GM12801 (cell line): Measurements from ENCODE around the gene EBF3.

Experiments used
- TF ChIP-seq, protein P1 (sequence below): IDR thresholded peaks from one replicate; pipeline ENCODE4 v1.5.1; 2011; ENCODE audit warnings: control low read depth; ENCODE audit not compliant: insufficient read length; ENCODE audit errors: extremely low read depth

EBF3 gene

DNA sequence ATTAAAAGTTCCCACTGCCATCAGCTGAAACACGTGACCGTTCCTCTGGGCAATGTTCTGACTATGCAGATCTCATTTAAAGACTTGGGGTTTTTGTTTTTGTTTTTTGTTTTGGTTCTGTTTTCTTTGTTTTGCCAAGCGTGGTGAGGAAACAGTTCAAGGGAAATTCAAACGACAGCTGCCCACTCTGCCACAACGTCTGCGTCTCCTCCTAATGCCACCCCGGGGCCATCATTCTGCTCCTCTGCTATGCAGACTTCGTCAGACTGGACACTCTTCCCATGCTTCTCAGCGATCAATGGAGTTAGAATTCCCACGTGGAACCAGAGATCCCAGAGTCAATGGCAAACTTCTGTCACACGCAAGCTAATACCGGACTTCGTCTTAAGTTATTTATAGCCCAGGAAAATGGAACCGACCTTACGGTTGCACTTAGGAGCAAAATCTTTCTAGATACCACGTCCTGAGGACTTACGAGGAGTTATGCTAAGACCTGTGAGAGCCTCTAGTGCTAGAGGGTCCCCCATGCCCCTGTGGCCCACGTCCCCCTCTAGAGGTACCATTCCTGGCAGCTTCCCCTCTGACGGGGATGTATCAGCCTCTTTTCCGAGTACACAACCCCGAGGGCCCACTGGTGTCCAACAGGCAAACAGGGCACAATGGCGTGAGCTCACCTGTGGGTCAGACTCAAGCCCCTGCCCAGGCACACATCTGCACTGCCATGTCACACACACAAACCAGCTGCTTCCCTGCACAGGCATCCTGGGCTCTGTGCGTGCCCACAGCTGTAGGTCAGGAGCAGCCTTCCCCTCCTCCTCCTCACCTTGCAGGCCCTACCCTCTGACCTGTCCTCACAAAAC is 24.4 kb downstream of the EBF3 start:
- TF ChIP-seq, protein P1, sequence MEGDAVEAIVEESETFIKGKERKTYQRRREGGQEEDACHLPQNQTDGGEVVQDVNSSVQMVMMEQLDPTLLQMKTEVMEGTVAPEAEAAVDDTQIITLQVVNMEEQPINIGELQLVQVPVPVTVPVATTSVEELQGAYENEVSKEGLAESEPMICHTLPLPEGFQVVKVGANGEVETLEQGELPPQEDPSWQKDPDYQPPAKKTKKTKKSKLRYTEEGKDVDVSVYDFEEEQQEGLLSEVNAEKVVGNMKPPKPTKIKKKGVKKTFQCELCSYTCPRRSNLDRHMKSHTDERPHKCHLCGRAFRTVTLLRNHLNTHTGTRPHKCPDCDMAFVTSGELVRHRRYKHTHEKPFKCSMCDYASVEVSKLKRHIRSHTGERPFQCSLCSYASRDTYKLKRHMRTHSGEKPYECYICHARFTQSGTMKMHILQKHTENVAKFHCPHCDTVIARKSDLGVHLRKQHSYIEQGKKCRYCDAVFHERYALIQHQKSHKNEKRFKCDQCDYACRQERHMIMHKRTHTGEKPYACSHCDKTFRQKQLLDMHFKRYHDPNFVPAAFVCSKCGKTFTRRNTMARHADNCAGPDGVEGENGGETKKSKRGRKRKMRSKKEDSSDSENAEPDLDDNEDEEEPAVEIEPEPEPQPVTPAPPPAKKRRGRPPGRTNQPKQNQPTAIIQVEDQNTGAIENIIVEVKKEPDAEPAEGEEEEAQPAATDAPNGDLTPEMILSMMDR, result no peak

DNA sequence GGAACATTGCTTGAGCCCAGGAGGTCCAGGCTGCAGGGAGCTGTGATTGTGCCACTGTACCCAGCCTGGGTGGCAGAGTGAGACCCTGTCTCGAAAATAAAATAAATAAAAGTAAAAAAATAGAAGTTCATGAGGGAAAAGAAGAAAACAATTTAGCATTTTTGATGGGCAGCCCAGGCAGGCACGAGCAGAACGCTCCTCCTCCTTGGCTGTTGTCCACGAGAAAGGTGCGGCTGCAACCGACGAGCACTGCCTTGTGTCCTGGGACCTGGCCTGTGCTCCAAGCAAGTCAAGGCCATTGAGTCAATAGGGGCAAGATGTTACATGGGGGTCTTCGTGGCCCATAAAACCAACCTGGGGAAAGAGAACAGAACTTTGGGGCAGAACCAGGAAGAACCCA is 25.6 kb downstream of the EBF3 start:
- TF ChIP-seq, protein P1, result no peak

DNA sequence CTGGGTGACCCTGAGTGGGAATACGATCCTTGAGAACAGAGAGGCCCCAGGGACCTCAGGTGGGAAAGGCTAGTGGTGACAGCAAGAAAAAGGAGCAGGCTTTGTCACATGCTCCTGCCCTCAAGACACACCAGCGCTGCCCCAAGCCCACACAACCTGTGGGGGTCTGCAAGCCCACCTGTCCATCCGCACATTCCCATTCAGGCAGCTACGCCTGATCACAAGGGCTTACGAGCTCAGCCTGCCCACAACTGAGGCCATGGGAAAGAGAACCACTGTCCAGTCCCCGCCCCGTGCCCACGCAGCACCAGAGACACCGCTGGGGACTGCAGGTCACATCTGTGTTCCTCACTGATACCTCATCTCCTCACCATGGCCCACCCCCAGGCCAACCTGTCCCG is 26.7 kb downstream of the EBF3 start:
- TF ChIP-seq, protein P1, result no peak

DNA sequence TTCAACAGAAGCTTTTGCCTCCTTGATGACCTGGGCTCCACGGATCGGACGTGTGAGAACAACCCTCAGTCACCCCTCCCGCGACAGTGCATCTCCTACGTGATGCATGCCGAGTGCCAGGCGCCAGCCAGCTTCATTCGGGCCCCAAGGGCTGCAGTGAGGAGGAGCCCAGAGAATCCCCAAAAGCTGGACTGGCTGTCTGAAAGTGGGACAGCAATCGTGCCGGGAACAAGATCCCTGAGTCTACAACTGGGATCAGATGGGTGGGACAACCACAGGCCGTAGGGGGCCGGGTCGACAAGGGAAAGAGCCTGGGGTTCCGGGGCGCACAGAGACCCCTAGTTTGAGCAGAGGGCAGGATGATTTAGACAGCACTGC is 27.2 kb downstream of the EBF3 start:
- TF ChIP-seq, protein P1, result no peak

DNA sequence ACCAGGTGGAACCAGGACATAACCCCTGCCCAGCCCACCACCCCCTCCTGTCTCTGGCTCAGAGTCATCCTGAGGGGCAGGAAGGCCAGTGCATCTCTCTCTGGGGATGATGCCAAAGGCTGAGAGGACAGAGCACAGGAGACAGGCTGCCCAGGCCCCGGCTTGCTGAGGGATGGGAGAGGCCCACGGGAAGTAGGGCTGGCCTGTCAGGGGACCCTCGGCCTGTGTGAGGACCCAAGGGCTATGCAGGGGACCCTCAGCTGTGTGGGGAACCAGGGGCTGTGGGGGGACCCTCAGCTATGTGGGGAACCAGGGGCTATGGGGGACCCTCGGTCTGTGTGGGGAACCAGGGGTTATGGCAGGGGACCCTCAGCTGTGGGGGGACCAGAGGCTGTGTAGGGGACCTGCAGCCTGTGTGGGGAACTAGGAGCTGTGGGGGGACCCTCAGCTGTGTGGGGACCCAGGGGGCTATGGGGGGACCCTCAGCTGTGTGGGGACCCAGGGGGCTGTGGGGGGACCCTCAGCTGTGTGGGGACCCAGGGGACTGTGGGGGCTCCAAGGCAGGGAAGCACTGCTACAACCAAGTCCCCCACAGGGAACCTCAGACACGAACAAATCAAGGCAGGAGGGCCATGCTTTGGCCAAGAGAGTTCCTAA is 27.7 kb downstream of the EBF3 start:
- TF ChIP-seq, protein P1, result no peak

DNA sequence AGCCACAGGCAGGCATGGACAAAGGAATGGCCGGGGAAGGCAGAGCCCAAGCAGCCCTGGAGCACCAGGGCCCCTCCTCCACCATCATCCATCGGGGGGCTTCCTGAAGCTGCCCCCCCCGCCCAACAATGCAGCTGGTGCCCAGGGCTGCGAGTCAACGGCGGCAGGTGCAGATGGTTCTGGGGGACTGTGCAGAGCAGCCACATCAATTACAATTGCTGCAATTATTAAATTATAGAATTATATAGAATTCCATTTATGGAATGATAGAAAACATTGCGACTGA is 28.3 kb downstream of the EBF3 start:
- TF ChIP-seq, protein P1, result no peak

DNA sequence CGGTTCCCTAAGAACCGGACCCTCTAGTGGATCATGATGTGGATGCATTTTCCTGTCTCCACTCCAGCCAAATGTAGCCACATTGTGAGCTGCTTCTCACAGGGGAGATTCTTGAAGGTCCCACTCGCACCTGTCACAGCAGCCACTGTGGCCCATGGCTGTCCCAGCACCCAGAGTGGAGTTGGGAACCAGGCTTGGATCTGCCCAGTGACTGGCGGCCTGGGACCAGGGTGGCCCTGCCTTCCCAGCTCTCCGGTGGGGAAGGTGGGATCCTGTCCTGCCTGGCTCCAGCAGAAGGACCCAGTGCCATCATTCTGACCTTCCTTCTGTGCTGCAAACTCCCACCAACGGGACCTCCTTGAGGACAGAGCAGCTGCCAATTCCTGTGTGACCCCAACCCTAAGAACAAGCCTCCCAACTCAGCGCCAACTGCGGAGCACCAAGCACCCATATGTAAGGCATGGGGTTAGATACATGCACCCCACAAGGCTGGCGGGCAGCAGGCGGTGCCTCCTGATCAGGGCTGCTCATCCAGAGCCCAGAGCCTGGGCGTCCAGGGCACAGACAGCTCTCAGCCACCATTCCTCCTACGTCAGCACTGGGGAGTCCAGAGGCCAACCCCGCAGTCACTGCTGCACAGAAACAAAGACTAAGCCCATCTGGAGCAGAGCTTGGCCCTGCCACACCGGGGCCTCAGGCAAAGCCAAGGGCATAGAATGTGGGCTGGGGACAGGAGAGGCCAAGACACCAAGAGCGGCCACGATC is 28.8 kb downstream of the EBF3 start:
- TF ChIP-seq, protein P1, result no peak
